ENCODE measurements around the gene SUSD3. TPM values are rescaled to one million over a fixed set of nuclear protein-coding genes. Genes with fewer than 3 reads are reported as not detected.

The SUSD3 gene
- total and polyA plus RNA-seq, 2 of the 8 experiments (the other 6 are each of a cell fraction or from before 2014, with no cell fraction given) = 5.5 to 35.4 TPM

DNA sequence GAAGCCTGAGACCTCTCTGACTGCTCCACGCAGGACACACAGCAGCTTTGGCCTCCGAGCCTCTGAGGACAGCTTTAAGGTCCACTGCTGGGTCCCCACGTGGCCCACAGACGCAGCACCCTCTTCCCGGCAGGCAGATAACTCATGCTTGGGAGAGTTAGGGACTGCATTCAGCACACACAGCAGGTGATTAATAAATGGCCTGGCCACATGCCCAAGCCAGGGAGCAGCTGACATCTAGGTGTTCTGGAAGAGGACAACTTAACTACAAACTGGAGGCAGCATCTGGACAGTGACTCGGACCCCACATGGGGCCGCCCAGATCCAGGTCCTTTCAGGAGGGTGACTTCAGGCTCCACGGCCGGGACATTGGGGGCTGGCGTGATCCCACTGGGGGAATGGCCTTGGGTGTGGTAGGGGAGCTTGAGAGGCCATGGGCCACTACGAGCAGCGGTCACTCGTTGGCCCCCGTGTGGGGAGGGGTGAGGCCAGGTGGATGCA, 64.3 kb downstream of the SUSD3 start (continued):
- no peak for TF ChIP-seq CHD7 (IDR thresholded peaks at IDR 0.05; ENCODE audit: insufficient replicate concordance, low read length)

Measured in H1 (cell line).